ENCODE measurements around the gene DTWD1.

The DTWD1 gene

GRCh38 chr15:49621887-49622286, 1.0 kb downstream of the DTWD1 start:
- CTCF ChIA-PET = no interaction called here

GRCh38 chr15:49622561-49622960, 1.7 kb downstream of the DTWD1 start:
- TF ChIP-seq SUZ12 (IDR thresholded peaks at IDR 0.05) (no peak), FOXK2 (IDR thresholded peaks at IDR 0.05) (no peak), TARDBP (IDR thresholded peaks at IDR 0.05) (no peak), NFRKB (IDR thresholded peaks at IDR 0.05) (no peak), ZNF384 (IDR thresholded peaks at IDR 0.05) (no peak), BHLHE40 (IDR thresholded peaks at IDR 0.05; ENCODE audit: borderline replicate concordance) (no peak), FOXA1 (IDR thresholded peaks at IDR 0.05) (no peak), PKNOX1 (IDR thresholded peaks at IDR 0.05) (no peak), L3MBTL2 (conservative IDR thresholded peaks at IDR 0.05) (no peak), CTBP1 (IDR thresholded peaks at IDR 0.05; ENCODE audit: borderline replicate concordance) (no peak), ELF4 (IDR thresholded peaks at IDR 0.05) (no peak), LEF1 (IDR thresholded peaks at IDR 0.05; ENCODE audit: borderline replicate concordance) (no peak)
- POLR2A ChIA-PET = no interaction called here
- no peak for DNase-seq (ENCODE audit: extremely low spot score)
- CTCF ChIA-PET = no interaction called here

More at GRCh38 chr15:49621887-49622286, 1.0 kb downstream of the DTWD1 start:
- DNase-seq (ENCODE audit: extremely low spot score) = no peak
- POLR2A ChIA-PET = no interaction called here
- TF ChIP-seq TARDBP (IDR thresholded peaks at IDR 0.05) (no peak), FOXM1 (IDR thresholded peaks at IDR 0.05; ENCODE audit: borderline replicate concordance) (no peak), L3MBTL2 (conservative IDR thresholded peaks at IDR 0.05) (no peak), SP1 (IDR thresholded peaks at IDR 0.05) (no peak), HDGF (IDR thresholded peaks at IDR 0.05; ENCODE audit: borderline replicate concordance) (no peak), FOXA1 (IDR thresholded peaks at IDR 0.05) (no peak), ARNT (IDR thresholded peaks at IDR 0.05) (no peak), SUZ12 (IDR thresholded peaks at IDR 0.05) (no peak), FOXK2 (IDR thresholded peaks at IDR 0.05) (no peak), CTBP1 (IDR thresholded peaks at IDR 0.05; ENCODE audit: borderline replicate concordance) (no peak), ZNF384 (IDR thresholded peaks at IDR 0.05) (no peak), LEF1 (IDR thresholded peaks at IDR 0.05; ENCODE audit: borderline replicate concordance) (no peak), PKNOX1 (IDR thresholded peaks at IDR 0.05) (no peak), ELF4 (IDR thresholded peaks at IDR 0.05) (no peak), BHLHE40 (IDR thresholded peaks at IDR 0.05; ENCODE audit: borderline replicate concordance) (no peak)

- DNase-seq (ENCODE audit: extremely low spot score) = no peak
- TF ChIP-seq ARNT (IDR thresholded peaks at IDR 0.05) (no peak), LEF1 (IDR thresholded peaks at IDR 0.05; ENCODE audit: borderline replicate concordance) (no peak), NFRKB (IDR thresholded peaks at IDR 0.05) (no peak), CTBP1 (IDR thresholded peaks at IDR 0.05; ENCODE audit: borderline replicate concordance) (no peak), L3MBTL2 (conservative IDR thresholded peaks at IDR 0.05) (no peak), FOXA1 (IDR thresholded peaks at IDR 0.05) (no peak), SUZ12 (IDR thresholded peaks at IDR 0.05) (no peak), HDGF (IDR thresholded peaks at IDR 0.05; ENCODE audit: borderline replicate concordance) (no peak), FOXM1 (IDR thresholded peaks at IDR 0.05; ENCODE audit: borderline replicate concordance) (no peak), SP1 (IDR thresholded peaks at IDR 0.05) (no peak), ZNF384 (IDR thresholded peaks at IDR 0.05) (no peak), BHLHE40 (IDR thresholded peaks at IDR 0.05; ENCODE audit: borderline replicate concordance) (no peak), TARDBP (IDR thresholded peaks at IDR 0.05) (no peak), PKNOX1 (IDR thresholded peaks at IDR 0.05) (no peak), ELF4 (IDR thresholded peaks at IDR 0.05) (no peak), FOXK2 (IDR thresholded peaks at IDR 0.05) (no peak)
- ChIA-PET CTCF (no interaction called here), POLR2A (no interaction called here)
Observed at GRCh38 chr15:49624056-49624455, 3.2 kb downstream of the DTWD1 start.

- ChIA-PET POLR2A (no interaction called here), CTCF (no interaction called here)
- no peak for DNase-seq (ENCODE audit: extremely low spot score)
- TF ChIP-seq BHLHE40 (IDR thresholded peaks at IDR 0.05; ENCODE audit: borderline replicate concordance) = no peak
Observed at GRCh38 chr15:49625460-49626036, 4.7 kb downstream of the DTWD1 start.

- DNase-seq (ENCODE audit: extremely low spot score) = no peak
- TF ChIP-seq ELF4 (IDR thresholded peaks at IDR 0.05) (no peak), HDGF (IDR thresholded peaks at IDR 0.05; ENCODE audit: borderline replicate concordance) (no peak), BHLHE40 (IDR thresholded peaks at IDR 0.05; ENCODE audit: borderline replicate concordance) (no peak), TARDBP (IDR thresholded peaks at IDR 0.05) (no peak)
- ChIA-PET CTCF (no interaction called here), POLR2A (no interaction called here)
Observed at GRCh38 chr15:49627407-49627877, 6.6 kb downstream of the DTWD1 start.

GRCh38 chr15:49628379-49628778, 7.5 kb downstream of the DTWD1 start:
- DNase-seq (ENCODE audit: extremely low spot score) = no peak
- ChIA-PET CTCF (no interaction called here), POLR2A (no interaction called here)
- TF ChIP-seq ELF4 (IDR thresholded peaks at IDR 0.05) (no peak), BHLHE40 (IDR thresholded peaks at IDR 0.05; ENCODE audit: borderline replicate concordance) (no peak), FOXK2 (IDR thresholded peaks at IDR 0.05) (no peak)

- POLR2A ChIA-PET = no interaction called here
- no peak for TF ChIP-seq L3MBTL2 (conservative IDR thresholded peaks at IDR 0.05)
- TF ChIP-seq SUZ12 (IDR thresholded peaks at IDR 0.05) = no peak
- TF ChIP-seq LEF1 (IDR thresholded peaks at IDR 0.05; ENCODE audit: borderline replicate concordance) = no peak
- TF ChIP-seq SP1 (IDR thresholded peaks at IDR 0.05) = no peak
- TF ChIP-seq FOXK2 (IDR thresholded peaks at IDR 0.05) = no peak
- TF ChIP-seq PKNOX1 (IDR thresholded peaks at IDR 0.05) = no peak
- no peak for TF ChIP-seq NFRKB (IDR thresholded peaks at IDR 0.05)
- no peak for TF ChIP-seq HDGF (IDR thresholded peaks at IDR 0.05; ENCODE audit: borderline replicate concordance)
- no peak for TF ChIP-seq BHLHE40 (IDR thresholded peaks at IDR 0.05; ENCODE audit: borderline replicate concordance)
- no peak for TF ChIP-seq FOXA1 (IDR thresholded peaks at IDR 0.05)
- no peak for TF ChIP-seq ELF4 (IDR thresholded peaks at IDR 0.05)
- TF ChIP-seq CTBP1 (IDR thresholded peaks at IDR 0.05; ENCODE audit: borderline replicate concordance) = no peak
- CTCF ChIA-PET = no interaction called here
- no peak for DNase-seq (ENCODE audit: extremely low spot score)
Observed at GRCh38 chr15:49637857-49638256, 17.0 kb downstream of the DTWD1 start.
